Measurements from ENCODE around the gene GTF2H3. TPM values are rescaled to one million over a fixed set of nuclear protein-coding genes. Genes with fewer than 3 reads are reported as not detected.

Gene GTF2H3
- total and polyA plus RNA-seq, 9 of the 15 experiments (the other 6 are each of a cell fraction or from before 2014, with no cell fraction given): 22.7 to 99.7 (median 49.6) TPM

- TF ChIP-seq ETV6 (IDR thresholded peaks at IDR 0.05; ENCODE audit: borderline replicate concordance in 1 of 2, low read depth in 2 of 2, low read length in 1 of 2) (peak; percentile 83 to 93; a peak in 2 of 4 replicates), ETV6 (CRISPR knock-in tag; IDR thresholded peaks at IDR 0.05; ENCODE audit: borderline replicate concordance) (peak; percentile 52; the same call in 1 of the 2 replicates), ZEB2 (IDR thresholded peaks at IDR 0.05) (no peak), GABPB2 (CRISPR knock-in tag; conservative IDR thresholded peaks at IDR 0.05) (no peak), ZNF57 (CRISPR knock-in tag; IDR thresholded peaks at IDR 0.05) (no peak), ZNF830 (CRISPR knock-in tag; IDR thresholded peaks at IDR 0.05) (no peak), ZNF707 (CRISPR knock-in tag; conservative IDR thresholded peaks at IDR 0.05) (no peak), ZFPM2 (CRISPR knock-in tag; IDR thresholded peaks at IDR 0.05) (no peak), EWSR1 (IDR thresholded peaks at IDR 0.05; ENCODE audit: borderline replicate concordance, low read depth, partially characterized antibody) (no peak), RAD21 (CRISPR knock-in tag; conservative IDR thresholded peaks at IDR 0.05 in 1 of 2, IDR thresholded peaks at IDR 0.05 in 1 of 2) (no peak; a peak in 1 of 4 replicates), ZBTB43 (CRISPR knock-in tag; IDR thresholded peaks at IDR 0.05) (no peak), ZNF212 (CRISPR knock-in tag; IDR thresholded peaks at IDR 0.05) (no peak), TBP (optimal IDR thresholded peaks at IDR 0.05; ENCODE audit: low read depth, low read length) (peak; percentile 97), GMEB1 (CRISPR knock-in tag; IDR thresholded peaks at IDR 0.05) (peak; percentile 57; the same call in 1 of the 2 replicates), LARP7 (IDR thresholded peaks at IDR 0.05) (no peak), POLR3A (IDR thresholded peaks at IDR 0.05; ENCODE audit: borderline replicate concordance, extremely low read depth, insufficient read depth, insufficient read length) (no peak), SOX6 (IDR thresholded peaks at IDR 0.05) (no peak), ZNF197 (CRISPR knock-in tag; IDR thresholded peaks at IDR 0.05; ENCODE audit: low read depth) (no peak), CAMTA2 (CRISPR knock-in tag; conservative IDR thresholded peaks at IDR 0.05) (no peak), ZNF77 (CRISPR knock-in tag; IDR thresholded peaks at IDR 0.05) (no peak), POLR2A (conservative IDR thresholded peaks at IDR 0.05) (peak; percentile 99), ZNF277 (CRISPR knock-in tag; IDR thresholded peaks at IDR 0.05; ENCODE audit: borderline replicate concordance) (no peak), ZNF778 (CRISPR knock-in tag; IDR thresholded peaks at IDR 0.05) (no peak), NRF1 (conservative IDR thresholded peaks at IDR 0.05 in 1 of 2, IDR thresholded peaks at IDR 0.05 in 1 of 2) (peak; percentile 86 to 89), GABPB1 (CRISPR knock-in tag; IDR thresholded peaks at IDR 0.05) (peak; percentile 100), CXXC5 (CRISPR knock-in tag; IDR thresholded peaks at IDR 0.05) (peak; percentile 98)
These were observed at the start of gene GTF2H3, which contains the start of gene EIF2B1 (continued) for GRCh38 chr12:123633379-123634141.

Measured in K562 (cell line).